MG63 (cell line): ENCODE measurements around the gene ZNF580. TPM values are rescaled to one million over a fixed set of nuclear protein-coding genes. Genes with fewer than 3 reads are reported as not detected.

ENCODE experiments used
- DNase-seq: peaks from one replicate; pipeline ENCODE4 v3.0.0-alpha.2; 2020
- H3K27me3 ChIP-seq: fragments of 250-450 bp; sonication (Bioruptor Pico); 2 replicates; pipeline ENCODE4 v1.5.1; 2020; ENCODE audit warnings: mild to moderate bottlenecking, moderate library complexity
- H3K36me3 ChIP-seq: fragments of 250-450 bp; sonication (Bioruptor Pico); 2 replicates; pipeline ENCODE4 v1.5.1; 2020; ENCODE audit warnings: mild to moderate bottlenecking, moderate library complexity
- H3K4me3 ChIP-seq: fragments of 250-450 bp; sonication (Bioruptor Pico); 2 replicates; pipeline ENCODE4 v1.5.1; 2020; ENCODE audit warnings: mild to moderate bottlenecking, moderate library complexity
- H3K9me3 ChIP-seq: fragments of 250-450 bp; sonication (Bioruptor Pico); 2 replicates; pipeline ENCODE4 v1.5.1; 2020; ENCODE audit warnings: mild to moderate bottlenecking, moderate library complexity
- total RNA-seq: library from RNA; depleted of rRNA; stranded (reverse); fragments of >200 nt; shearing (Covaris generic); gene quantifications from 2 replicates; pipeline ENCODE4 v1.2.3, GENCODE V29; 2014; ENCODE audit warnings: low replicate concordance; rRNA removed

Gene ZNF580
- total RNA-seq, 1 experiment from 2014 or later = 7.5 TPM

DNA sequence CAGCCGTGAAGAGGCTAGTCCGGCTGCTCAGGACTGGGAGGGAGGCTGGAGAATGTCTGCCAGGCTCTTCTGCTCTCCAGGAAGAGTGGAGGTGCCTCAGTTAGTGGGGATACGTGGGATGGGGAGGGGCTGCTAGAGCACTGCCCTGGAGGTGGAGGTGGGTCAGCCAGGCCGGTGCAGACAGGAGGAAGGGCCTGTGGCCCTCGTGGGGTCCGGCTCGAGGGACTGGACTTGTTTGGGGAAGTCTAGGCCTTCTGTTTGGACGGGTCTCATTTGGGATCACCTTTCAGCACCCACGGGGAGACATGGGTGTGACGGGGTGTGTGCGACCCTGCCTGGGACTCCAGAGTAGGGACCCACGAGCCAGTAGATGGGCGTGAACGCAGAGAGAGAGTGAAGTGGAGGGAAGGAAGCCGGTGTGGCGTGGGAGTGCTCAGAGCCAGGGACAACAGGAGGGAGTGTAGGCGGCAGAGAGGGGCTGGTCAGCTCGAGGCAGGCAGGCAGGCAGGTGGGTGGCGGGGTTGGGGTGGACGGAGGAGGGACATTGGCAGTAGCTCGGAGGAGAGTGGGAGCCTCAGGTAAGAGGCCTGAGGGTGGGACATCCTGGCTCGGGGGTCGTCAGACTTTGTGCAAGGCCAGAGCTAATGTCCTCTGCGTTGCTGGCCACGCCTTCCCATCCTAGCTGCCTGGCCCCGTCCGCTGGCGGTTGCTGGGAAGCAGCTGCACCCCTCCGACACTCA is 45.7 kb downstream of the ZNF580 start:
- Histone ChIP-seq H3K4me3 (no peak overlapping the region), H3K27me3 (no peaks in the 10 kb centered on the region), H3K36me3 (peaks cover 74% of the 10 kb centered on the region), H3K9me3 (no peaks in the 10 kb centered on the region)
- DNase-seq = no peak

DNA sequence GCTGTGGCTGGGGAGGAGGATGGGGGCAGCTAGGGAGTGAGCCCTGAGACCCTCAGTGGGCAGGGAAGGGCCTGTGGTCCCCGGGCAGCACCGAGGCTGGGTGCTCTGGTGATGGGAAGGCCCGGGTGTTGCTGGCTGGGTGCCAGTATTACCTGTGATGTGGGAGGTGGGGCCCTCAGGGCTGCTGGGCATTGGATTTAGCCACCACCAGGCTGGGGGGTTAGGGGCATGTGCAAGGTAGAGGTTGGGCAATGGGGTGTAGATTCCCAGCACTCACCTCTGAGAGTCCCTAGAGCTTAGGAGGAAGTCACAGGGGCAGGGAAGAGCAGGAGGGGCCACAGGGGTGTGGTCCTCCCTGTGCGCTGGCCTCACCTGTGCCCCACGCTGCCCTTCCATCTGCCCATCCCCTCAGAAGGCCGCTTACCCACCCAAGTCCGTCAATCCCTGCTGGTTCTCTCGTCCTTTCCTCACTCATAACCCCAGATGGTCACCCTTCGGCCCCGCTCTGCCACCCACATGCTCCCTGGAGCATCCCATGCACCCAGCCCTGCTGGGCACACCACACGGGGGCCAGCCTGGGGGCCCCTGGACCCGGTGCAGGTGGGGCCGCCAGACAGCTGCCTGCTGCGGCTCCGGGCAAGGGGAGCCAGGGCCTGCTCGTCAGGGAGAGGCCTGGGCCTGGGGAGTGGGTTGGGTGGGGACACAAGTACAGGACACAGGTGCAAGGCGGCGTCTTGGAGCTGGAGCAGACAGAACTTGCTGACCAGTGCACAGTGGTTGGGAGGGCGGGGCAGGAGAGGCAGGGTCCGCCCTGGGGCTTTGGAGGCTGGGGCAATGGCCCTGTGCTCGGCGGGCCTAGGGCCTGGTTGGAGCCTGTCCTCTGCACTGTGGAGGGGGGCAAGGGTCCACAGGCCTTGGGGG is 46.7 kb downstream of the ZNF580 start:
- DNase-seq = no peak
- no peaks in the 10 kb centered on the region for H3K9me3 ChIP-seq
- H3K4me3 ChIP-seq = no peak overlapping the region
- H3K36me3 ChIP-seq = peaks cover 66% of the 10 kb centered on the region
- no peaks in the 10 kb centered on the region for H3K27me3 ChIP-seq

DNA sequence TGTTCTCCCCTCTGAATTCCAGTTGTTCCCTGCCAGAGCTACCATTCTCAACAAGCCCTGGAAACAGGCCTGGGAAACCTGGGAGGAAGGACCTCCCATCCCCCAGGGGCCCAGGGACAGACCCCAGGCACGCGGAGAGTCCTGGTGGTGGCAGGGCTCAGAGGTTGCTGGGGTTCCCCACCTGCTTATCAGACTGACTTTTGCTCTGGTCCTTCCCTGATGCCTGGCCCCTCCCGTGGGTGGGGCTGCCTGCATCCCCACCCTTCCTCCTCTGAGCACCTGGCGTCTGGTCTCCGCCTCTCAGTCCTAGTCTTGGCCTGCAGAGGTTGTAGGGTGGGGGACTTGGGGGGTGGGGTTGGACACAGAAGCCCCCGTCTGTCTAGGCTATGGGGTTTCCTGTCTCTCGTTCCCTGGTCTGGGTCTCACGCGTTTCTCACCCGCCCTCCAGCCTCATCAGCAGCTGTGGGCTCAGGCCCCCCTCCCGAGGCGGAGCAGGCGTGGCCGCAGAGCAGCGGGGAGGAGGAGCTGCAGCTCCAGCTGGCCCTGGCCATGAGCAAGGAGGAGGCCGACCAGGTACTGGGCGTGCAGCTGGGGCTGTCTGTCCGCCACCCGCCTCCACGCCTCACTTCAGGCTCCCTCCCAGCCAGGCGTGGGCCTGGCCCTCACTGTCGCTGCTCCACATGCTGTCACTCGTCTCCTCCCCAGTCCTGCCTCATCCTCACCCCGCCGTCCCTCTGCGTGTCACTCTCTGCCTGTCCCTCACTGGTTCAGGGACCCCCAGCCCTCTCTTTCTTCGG is 47.8 kb downstream of the ZNF580 start:
- DNase-seq = no peak
- H3K36me3 ChIP-seq = peaks cover 61% of the 10 kb centered on the region
- H3K9me3 ChIP-seq = no peaks in the 10 kb centered on the region
- no peak overlapping the region for H3K4me3 ChIP-seq
- no peaks in the 10 kb centered on the region for H3K27me3 ChIP-seq

DNA sequence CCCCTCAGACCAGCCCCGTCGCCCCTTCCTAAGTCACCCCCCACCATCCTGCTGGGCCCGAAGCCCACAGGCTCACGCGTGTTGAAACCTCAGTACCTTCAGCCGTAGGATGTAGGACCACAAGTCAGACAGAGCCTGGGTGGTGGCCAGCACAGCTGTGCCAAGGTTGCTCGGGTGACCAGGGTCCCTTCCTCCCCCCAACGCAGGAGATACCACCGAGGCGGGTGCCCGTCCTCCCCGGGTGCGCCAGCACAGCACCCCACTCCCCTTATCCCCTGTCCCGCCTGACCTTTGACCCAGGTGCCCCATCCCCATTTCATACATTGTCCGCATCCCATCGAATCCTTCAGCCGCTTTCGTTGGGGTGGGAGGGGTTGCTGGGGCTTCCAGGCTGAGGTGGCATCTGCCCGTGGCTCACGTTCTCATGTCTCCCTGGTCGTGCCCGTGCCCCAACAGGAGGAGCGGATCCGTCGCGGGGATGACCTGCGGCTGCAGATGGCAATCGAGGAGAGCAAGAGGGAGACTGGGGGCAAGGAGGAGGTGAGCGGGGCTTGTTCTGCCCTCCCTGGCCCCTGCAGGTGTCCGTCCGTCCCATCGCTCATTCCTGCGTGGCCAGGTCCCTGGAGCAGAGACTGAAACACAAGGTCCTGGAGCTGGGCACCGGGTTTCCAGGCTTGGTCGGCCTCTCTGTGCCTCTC is 48.8 kb downstream of the ZNF580 start:
- no peaks in the 10 kb centered on the region for H3K27me3 ChIP-seq
- peaks cover 56% of the 10 kb centered on the region for H3K36me3 ChIP-seq
- DNase-seq = no peak
- H3K4me3 ChIP-seq = no peak overlapping the region
- no peaks in the 10 kb centered on the region for H3K9me3 ChIP-seq

DNA sequence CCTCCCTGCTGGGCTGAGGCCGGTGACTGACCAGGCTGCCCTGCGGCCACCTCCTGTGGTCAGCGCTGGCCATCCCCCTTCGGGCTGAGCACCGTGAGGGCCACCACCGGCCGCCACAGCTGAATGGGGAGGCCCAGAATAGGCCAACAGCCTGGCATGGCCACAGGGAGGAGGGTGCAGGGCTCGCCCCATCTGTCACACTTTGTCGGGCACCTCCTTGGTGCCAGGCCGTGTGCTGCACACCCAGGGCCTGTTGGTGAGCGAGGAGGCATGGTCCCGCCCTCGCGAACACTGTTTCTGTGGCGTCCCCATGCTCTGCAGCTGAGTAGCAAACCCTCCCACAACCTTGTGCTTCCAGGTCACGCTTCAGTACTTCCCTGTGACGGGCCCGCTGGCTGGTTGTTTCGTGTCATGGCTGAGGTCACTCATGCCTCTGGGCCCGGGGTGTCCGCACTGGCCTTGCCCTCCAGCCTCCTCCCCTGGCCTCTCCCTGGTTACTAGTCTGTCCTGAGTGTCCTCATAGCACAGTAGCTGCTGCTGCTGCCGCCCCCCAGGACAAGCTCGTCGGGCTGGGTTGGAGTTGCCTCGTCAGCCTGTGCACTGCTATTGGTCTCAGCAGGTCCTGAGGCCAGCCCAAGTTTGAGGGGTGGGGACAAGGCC is 49.4 kb downstream of the ZNF580 start:
- Histone ChIP-seq H3K9me3 (no peaks in the 10 kb centered on the region), H3K36me3 (peaks cover 50% of the 10 kb centered on the region)

DNA sequence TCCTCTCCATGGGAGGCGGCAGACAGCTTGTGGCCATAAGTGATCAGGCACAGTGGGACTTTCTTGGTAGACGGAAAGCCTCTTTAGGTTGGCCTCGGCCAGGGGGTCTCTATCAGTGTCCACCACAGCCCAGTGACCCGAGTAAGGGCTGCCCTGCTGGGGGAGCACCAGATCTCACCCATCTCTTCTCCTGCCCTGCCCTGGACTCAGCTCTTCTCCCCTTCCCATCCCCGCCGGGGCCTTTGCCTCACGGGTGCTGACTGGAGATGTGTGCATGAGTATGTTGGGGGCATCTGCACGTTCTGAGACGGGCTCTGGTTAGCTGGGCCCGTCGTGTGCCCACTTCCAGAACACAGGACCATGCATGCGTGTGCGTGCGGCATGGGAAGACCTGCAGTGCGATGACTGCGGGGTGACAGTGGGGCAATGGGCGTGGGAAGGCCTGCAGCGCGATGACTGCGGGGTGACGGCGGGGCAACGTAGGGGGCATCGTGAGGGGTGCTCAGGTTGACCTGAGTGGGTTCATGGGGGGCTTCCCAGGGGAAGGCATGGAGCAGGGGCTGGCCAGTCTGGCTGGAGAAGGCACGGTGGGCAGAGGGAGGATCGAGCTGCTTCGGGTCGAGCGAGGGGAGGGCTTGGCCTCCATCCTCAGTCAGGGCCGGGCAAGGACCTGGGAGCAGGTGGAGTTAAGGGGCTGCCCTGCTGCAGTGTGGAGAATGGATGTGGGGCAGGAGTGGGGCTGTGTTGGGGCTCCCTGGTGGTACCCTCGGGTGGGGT is 50.2 kb downstream of the ZNF580 start:
- Histone ChIP-seq H3K27me3 (no peaks in the 10 kb centered on the region), H3K9me3 (no peaks in the 10 kb centered on the region), H3K36me3 (peaks cover 50% of the 10 kb centered on the region), H3K4me3 (no peak overlapping the region)
- no peak for DNase-seq

More for the DNA sequence above, 49.4 kb downstream of the ZNF580 start:
- DNase-seq = no peak
- H3K4me3 ChIP-seq = no peak overlapping the region
- H3K27me3 ChIP-seq = no peaks in the 10 kb centered on the region

DNA sequence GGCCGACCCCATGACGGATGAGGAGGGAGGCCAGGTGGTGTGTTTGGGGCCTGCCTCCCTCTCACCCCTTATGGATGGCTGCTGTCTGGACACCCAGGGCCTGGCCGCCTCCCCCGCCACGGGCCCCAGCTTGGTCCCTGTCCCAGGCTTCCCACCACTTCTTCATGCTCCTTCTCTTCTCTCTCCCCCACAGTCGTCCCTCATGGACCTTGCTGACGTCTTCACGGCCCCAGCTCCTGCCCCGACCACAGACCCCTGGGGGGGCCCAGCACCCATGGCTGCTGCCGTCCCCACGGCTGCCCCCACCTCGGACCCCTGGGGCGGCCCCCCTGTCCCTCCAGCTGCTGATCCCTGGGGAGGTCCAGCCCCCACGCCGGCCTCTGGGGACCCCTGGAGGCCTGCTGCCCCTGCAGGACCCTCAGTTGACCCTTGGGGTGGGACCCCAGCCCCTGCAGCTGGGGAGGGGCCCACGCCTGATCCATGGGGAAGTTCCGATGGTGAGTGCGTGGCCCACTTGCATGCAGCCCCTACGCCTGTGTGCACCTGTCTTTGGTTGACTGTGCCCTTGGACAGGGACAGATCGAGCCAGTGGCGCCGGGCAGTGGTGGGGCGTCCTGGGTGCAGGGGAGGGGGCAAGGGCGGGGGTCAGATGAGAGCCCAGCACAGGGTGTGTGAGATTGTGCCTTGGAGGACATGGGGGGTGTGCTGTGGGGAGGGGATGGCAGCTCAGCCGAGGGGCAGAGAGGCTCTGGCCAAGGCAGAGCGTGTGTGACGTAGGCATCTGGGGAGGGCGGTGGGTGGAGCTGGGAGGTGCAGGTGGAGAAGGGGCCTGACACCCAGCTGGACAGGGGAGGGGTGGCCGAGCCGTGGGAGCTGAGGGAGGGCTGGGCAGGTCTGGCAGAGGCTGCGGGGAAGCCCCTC is 51.0 kb downstream of the ZNF580 start:
- Histone ChIP-seq H3K36me3 (peaks cover 51% of the 10 kb centered on the region), H3K9me3 (no peaks in the 10 kb centered on the region), H3K4me3 (no peak overlapping the region), H3K27me3 (no peaks in the 10 kb centered on the region)
- DNase-seq = no peak

DNA sequence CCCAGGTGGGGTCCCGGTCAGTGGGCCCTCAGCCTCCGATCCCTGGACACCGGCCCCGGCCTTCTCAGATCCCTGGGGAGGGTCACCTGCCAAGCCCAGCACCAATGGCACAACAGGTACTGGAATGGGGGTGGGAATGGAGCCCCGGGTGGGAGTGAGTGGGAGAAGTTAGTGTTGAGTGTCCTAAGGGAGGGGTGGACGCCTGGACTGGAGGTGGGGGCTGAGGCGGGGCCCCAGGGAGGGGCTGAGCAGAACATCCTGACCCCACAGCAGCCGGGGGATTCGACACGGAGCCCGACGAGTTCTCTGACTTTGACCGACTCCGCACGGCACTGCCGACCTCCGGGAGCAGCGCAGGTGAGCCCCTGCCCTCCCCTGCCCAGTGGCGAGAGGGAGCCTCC is 51.9 kb downstream of the ZNF580 start:
- DNase-seq = no peak
- Histone ChIP-seq H3K36me3 (peaks cover 48% of the 10 kb centered on the region), H3K9me3 (no peaks in the 10 kb centered on the region), H3K27me3 (no peaks in the 10 kb centered on the region), H3K4me3 (no peak overlapping the region)

Other genes starting within 250 kb of the ZNF580 start
- gene UBE2S, start 233.2 kb upstream of the ZNF580 start, total RNA-seq = 369 and 440 TPM in 2 replicates
- gene SHISA7, start 197.7 kb upstream of the ZNF580 start, total RNA-seq = not detected in 2 replicates
- gene ISOC2, start 179.4 kb upstream of the ZNF580 start, total RNA-seq = 149 and 180 TPM in 2 replicates
- not detected in 2 replicates for gene C19orf85, start 176.3 kb upstream of the ZNF580 start, total RNA-seq
- gene ZNF628, start 164.4 kb upstream of the ZNF580 start, total RNA-seq = 3.1 and 4.0 TPM in 2 replicates
- 19.7 and 35.1 TPM in 2 replicates for gene NAT14, start 155.8 kb upstream of the ZNF580 start, total RNA-seq
- gene SSC5D, start 152.6 kb upstream of the ZNF580 start, total RNA-seq = 1.4 TPM in 1 of 2 replicates, not detected in the other
- gene SBK2, start 103.9 kb upstream of the ZNF580 start, total RNA-seq = 0.20 TPM in 1 of 2 replicates, not detected in the other
- gene SBK3, start 95.5 kb upstream of the ZNF580 start, total RNA-seq = 0.43 TPM in 1 of 2 replicates, not detected in the other
- 7.2 and 8.6 TPM in 2 replicates for gene ZNF579, start 60.2 kb upstream of the ZNF580 start, total RNA-seq
- gene FIZ1, start 41.5 kb upstream of the ZNF580 start, total RNA-seq = 2.9 and 4.0 TPM in 2 replicates
- gene ZNF524, start 40.7 kb upstream of the ZNF580 start, total RNA-seq = 7.9 and 22.4 TPM in 2 replicates
- 0.66 and 0.69 TPM in 2 replicates for gene ZNF865, start 35.4 kb upstream of the ZNF580 start, total RNA-seq
- 9.0 and 12.6 TPM in 2 replicates for gene ZNF784, start 16.4 kb upstream of the ZNF580 start, total RNA-seq
- 8.7 and 17.5 TPM in 2 replicates for gene ZNF581, start 2.6 kb downstream of the ZNF580 start, total RNA-seq
- gene CCDC106, start 7.2 kb downstream of the ZNF580 start, total RNA-seq = 1.3 and 4.8 TPM in 2 replicates
- 128 and 226 TPM in 2 replicates for gene U2AF2, start 14.0 kb downstream of the ZNF580 start, total RNA-seq
- gene EPN1, start 34.2 kb downstream of the ZNF580 start, total RNA-seq = 57.1 and 158 TPM in 2 replicates
- gene NLRP9, start 97.4 kb downstream of the ZNF580 start, total RNA-seq = not detected in 2 replicates
- gene RFPL4A, start 118.1 kb downstream of the ZNF580 start, total RNA-seq = not detected in 2 replicates
- not detected in 2 replicates for gene RFPL4AL1, start 128.1 kb downstream of the ZNF580 start, total RNA-seq
- gene NLRP11, start 191.0 kb downstream of the ZNF580 start, total RNA-seq = not detected in 2 replicates
- gene NLRP4, start 195.5 kb downstream of the ZNF580 start, total RNA-seq = not detected in 2 replicates